ENCODE measurements around the gene ABHD2.

DNA sequence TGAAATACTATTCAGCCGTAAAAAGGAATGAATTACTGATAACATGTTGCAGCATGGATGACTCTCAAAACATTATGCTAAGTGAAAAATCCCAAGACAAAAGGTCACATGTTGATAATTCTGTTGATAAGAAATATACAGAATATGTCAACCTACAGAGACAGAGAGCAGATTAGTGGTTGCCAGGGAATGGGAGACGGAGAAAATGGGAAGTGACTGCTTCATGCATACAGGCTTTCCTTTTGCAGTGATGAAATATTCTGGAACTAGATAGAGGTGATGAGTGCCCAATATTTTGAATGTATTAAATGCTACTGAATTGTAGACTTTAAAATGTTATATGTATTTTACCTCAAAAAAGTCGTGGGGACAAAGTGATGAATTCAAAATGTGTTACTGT lies 56.2 kb downstream of the ABHD2 start:
- TF ChIP-seq REST (IDR thresholded peaks at IDR 0.05; ENCODE audit: insufficient read depth in 1 of 2, low read depth in 2 of 2, low read length in 2 of 2): no peak
- no peak for TF ChIP-seq SIN3A (IDR thresholded peaks at IDR 0.05; ENCODE audit: borderline replicate concordance, insufficient read depth, low read length)
